Cardiac muscle cell (in vitro differentiated cells and primary cell): ENCODE data around the gene ADPRS. TPM values are rescaled to one million over a fixed set of nuclear protein-coding genes. Genes with fewer than 3 reads are reported as not detected.
A peak's percentile ranks its signal among the peaks of the same experiment; 100 is the strongest.

Experiments
- DNase-seq, 2 donors: peaks; one replicate each; pipeline versions ENCODE4 v3.0.0 to v3.0.0-alpha.2; 2010 to 2017; ENCODE audit warnings: low read depth in 1 of 2, low spot score in 1 of 2
- H3K27ac ChIP-seq: fragments of 200-600 bp; sonication (generic); 2 replicates; pipeline ENCODE4 v1.5.1; 2016
- H3K27me3 ChIP-seq: fragments of 200-600 bp; sonication (generic); 2 replicates; pipeline ENCODE4 v1.6.0; 2016; ENCODE audit warnings: control low read depth
- H3K36me3 ChIP-seq: fragments of 200-600 bp; sonication (generic); 2 replicates; pipeline ENCODE4 v1.5.1; 2016; ENCODE audit warnings: control low read depth
- H3K4me1 ChIP-seq: fragments of 200-600 bp; sonication (generic); 2 replicates; pipeline ENCODE4 v1.8.1; 2017; ENCODE audit warnings: low read depth, mild to moderate bottlenecking, mixed run types
- H3K4me3 ChIP-seq: fragments of 200-600 bp; sonication (generic); 2 replicates; pipeline ENCODE4 v1.5.1; 2016; ENCODE audit warnings: mild to moderate bottlenecking
- H3K9me3 ChIP-seq: fragments of 200-600 bp; sonication (generic); 2 replicates; pipeline ENCODE4 v1.5.1; 2017; ENCODE audit warnings: low read depth, mild to moderate bottlenecking, control low read depth
- CTCF ChIP-seq: IDR thresholded peaks from 2 replicates; pipeline ENCODE4 v1.5.1; 2012; ENCODE audit warnings: low read depth, mild to moderate bottlenecking, low read length
- polyA plus RNA-seq: library from polyadenylated mRNA; unstranded; fragments of >200 nt; fragmentation: Nextera tagmentation; extraction: Ambion mirVana; gene quantifications from 2 replicates; pipeline ENCODE4 v1.2.1, GENCODE V29; 2016
- total RNA-seq: library from RNA; depleted of rRNA; stranded (reverse); fragments of >200 nt; gene quantifications from 2 replicates; pipeline ENCODE4 v1.2.3, GENCODE V29; 2016

Gene ADPRS
- total and polyA plus RNA-seq, 2 experiments from 2014 or later = 59.7 to 68.4 TPM

GRCh38 chr1:36089393-36090121 lies 865 bp downstream of the ADPRS start:
- no peaks in the 10 kb centered on the region for H3K9me3 ChIP-seq
- DNase-seq = peak; percentile 37 to 69
- peak overlapping the region; percentile 50 for H3K27ac ChIP-seq
- peaks cover 30% of the 10 kb centered on the region for H3K36me3 ChIP-seq
- no peak for TF ChIP-seq CTCF
- H3K4me1 ChIP-seq = peaks cover 7% of the 10 kb centered on the region
- H3K27me3 ChIP-seq = no peaks in the 10 kb centered on the region
- peak overlapping the region; percentile 99 for H3K4me3 ChIP-seq

- Histone ChIP-seq H3K4me1 (peaks cover 7% of the 10 kb centered on the region), H3K27ac (no peak overlapping the region), H3K4me3 (no peak overlapping the region), H3K36me3 (peaks cover 40% of the 10 kb centered on the region), H3K27me3 (no peaks in the 10 kb centered on the region), H3K9me3 (no peaks in the 10 kb centered on the region)
- TF ChIP-seq CTCF = no peak
- DNase-seq = no peak
These were observed 2.4 kb downstream of the ADPRS start for GRCh38 chr1:36091141-36091540.

- Histone ChIP-seq H3K36me3 (peaks cover 40% of the 10 kb centered on the region), H3K9me3 (no peaks in the 10 kb centered on the region), H3K4me3 (no peak overlapping the region), H3K4me1 (peaks cover 7% of the 10 kb centered on the region), H3K27ac (no peak overlapping the region), H3K27me3 (no peaks in the 10 kb centered on the region)
- no peak for DNase-seq
- no peak for TF ChIP-seq CTCF
These were observed 3.0 kb downstream of the ADPRS start for GRCh38 chr1:36091698-36092097.

GRCh38 chr1:36092166-36092797 lies 3.6 kb downstream of the ADPRS start:
- TF ChIP-seq CTCF = no peak
- H3K4me1 ChIP-seq = peaks cover 7% of the 10 kb centered on the region
- H3K9me3 ChIP-seq = no peaks in the 10 kb centered on the region
- H3K27ac ChIP-seq = no peak overlapping the region
- DNase-seq = no peak
- peaks cover 40% of the 10 kb centered on the region for H3K36me3 ChIP-seq
- H3K27me3 ChIP-seq = no peaks in the 10 kb centered on the region
- H3K4me3 ChIP-seq = no peak overlapping the region

- no peak for TF ChIP-seq CTCF
- no peak for DNase-seq
- Histone ChIP-seq H3K27me3 (no peaks in the 10 kb centered on the region), H3K9me3 (no peaks in the 10 kb centered on the region), H3K27ac (no peak overlapping the region), H3K4me1 (peaks cover 7% of the 10 kb centered on the region), H3K36me3 (peaks cover 40% of the 10 kb centered on the region), H3K4me3 (no peak overlapping the region)
These were observed 4.1 kb downstream of the ADPRS start for GRCh38 chr1:36092798-36093185.
